GM18517 (cell line): ENCODE data around the gene MIAT.

Source experiments
- ATAC-seq: cut with Tn5 transposase; IDR thresholded peaks from one replicate; pipeline ENCODE4 v1.9.1; 2021; ENCODE audit warnings: mild to moderate bottlenecking, moderate library complexity; ENCODE audit not compliant: unreplicated experiment

MIAT gene

DNA sequence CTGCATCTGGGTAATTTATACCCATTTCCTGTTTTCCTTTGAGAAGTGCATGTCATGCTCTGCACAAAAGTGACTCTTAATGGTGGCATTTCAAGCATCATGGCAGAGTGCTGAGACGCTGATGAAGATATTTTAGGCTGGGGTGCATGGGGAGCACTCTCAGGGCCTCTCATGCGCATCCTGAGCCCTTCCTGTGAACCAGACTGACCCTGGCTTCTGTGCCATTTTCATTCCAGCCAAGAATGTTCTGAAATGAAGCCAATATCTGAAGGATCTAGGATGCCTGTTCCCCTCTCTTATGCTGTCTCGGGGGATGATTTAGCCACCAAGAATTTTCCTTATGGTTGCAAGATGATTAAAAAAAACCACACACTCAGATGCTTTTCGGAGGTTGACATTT lies 61.5 kb downstream of the MIAT start:
- ATAC-seq, result no peak

DNA sequence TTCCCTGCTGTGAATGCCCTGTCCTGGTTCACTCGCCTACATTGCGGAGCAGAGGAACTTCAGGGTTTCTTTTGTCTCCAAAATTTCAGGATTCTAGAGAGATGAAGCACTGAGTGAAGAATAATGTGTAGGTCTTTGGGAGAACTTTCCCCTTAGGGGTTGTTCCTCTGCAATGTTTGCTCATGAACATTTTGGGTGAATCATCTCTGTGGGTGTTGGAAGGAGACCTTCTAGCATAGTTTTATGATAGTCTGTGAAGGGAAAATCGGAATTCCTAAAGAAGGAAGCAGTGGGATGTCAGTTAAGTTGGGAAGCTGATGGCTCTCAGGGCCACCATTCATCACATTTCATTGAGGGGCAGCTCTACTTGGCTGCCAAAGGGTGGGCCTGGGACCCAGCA lies 64.8 kb downstream of the MIAT start:
- ATAC-seq, result no peak

DNA sequence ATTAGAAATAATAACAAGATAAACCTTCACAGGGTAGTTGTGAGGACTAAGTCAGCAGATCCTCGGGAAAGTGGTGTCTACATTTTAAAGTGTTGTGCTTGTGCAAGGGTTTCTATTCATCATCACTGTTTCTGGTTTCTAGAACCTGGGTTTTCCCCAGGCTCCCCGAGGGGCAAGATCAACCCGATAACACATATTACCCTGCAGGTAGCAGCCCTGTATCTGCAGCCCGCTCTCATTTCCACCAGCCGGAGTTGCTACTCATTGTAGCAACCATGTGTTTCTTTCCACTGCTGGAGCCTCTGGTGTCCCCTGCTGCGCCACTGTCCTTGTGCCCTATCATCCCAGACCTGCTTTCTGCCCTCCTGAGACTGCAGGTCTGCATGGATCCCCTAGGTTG lies 67.0 kb downstream of the MIAT start:
- ATAC-seq, result no peak

DNA sequence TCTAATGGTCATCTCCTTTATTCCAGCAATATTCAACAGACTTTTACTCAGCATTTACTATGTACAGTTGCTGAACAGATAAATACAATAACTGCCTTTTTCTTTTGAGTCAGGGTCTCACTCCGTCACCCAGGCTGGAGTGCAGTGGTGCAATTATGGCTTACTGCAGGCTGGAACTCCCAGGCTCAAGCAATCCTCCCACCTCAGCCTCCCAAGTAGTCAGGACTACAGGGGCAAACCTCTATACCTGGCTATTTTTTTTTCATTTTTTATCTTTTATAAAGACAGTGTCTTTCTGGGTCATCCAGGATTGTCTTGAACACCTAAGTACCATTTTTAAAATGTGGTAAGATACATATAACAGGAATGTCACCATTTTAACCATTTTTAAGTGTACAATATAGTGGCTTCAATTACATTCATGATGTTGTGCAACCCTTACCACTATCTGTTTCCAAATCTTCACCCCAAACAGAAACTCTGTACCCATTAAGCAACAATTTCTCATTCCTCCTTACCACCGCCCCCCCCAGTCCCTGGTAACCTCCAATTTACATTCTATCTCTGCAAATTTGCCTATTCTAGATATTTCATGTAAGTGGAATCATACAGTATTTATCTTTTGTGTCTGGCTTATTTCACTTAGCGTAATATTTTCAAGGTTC lies 67.8 kb downstream of the MIAT start:
- ATAC-seq, result no peak
